Gastrocnemius medialis (tissue), 4 donors: Measurements from ENCODE around the gene SYT1. TPM values are rescaled to one million over a fixed set of nuclear protein-coding genes. Genes with fewer than 3 reads are reported as not detected.

Experiments
- ATAC-seq, 2 donors: fragments of 150-250 bp; one replicate each; pipeline ENCODE4 v1.9.1; 2016
- DNase-seq, 2 donors: peaks; one replicate each; pipeline ENCODE4 v3.0.0-alpha.2; 2019
- H3K27ac ChIP-seq, 4 donors: fragments of 200-600 bp; sonication (generic); 1 replicate in 1 of 4; 2 replicates in 3 of 4; pipeline ENCODE4 v1.5.1; 2016 to 2018; ENCODE audit warnings: mild to moderate bottlenecking in 2 of 4, moderate library complexity in 1 of 4
- H3K27me3 ChIP-seq, 3 donors: fragments of 200-600 bp; sonication (generic) in 2 of 3; 1 replicate in 1 of 3; 2 replicates in 2 of 3; pipeline versions ENCODE4 v1.5.1 to v1.6.0; 2016 to 2019; ENCODE audit warnings: mild to moderate bottlenecking in 1 of 3, moderate library complexity in 1 of 3
- H3K36me3 ChIP-seq, 2 donors: fragments of 200-600 bp; sonication (generic) in 1 of 2; one replicate each; pipeline ENCODE4 v1.5.1; 2017 to 2018
- H3K4me1 ChIP-seq, 2 donors: fragments of 200-600 bp; sonication (generic) in 1 of 2; one replicate each; pipeline ENCODE4 v1.5.1; 2016 to 2017; ENCODE audit warnings: mild to moderate bottlenecking in 2 of 2
- H3K4me3 ChIP-seq, 4 donors: fragments of 200-600 bp; sonication (generic) in 3 of 4; 1 replicate in 1 of 4; 2 replicates in 3 of 4; pipeline ENCODE4 v1.5.1; 2016 to 2019; ENCODE audit warnings: mild to moderate bottlenecking in 2 of 4
- H3K9me3 ChIP-seq, 3 donors: fragments of 200-600 bp; sonication (generic) in 2 of 3; 1 replicate in 1 of 3; 2 replicates in 2 of 3; pipeline ENCODE4 v1.5.1; 2016 to 2019
- POLR2A ChIP-seq, 2 donors: fragments of 450-650 bp; IDR thresholded peaks; one replicate each; pipeline ENCODE4 v1.6.1; 2017; ENCODE audit warnings: antibody characterized with exemption in 2 of 2, mild to moderate bottlenecking in 2 of 2, moderate library complexity in 2 of 2
- in situ Hi-C, 4 donors: fragments of 200-750 bp; cut with MboI; loops; one replicate each; pipeline versions ENCODE4 v1.15.0 to v1.8.0; 2017; ENCODE audit warnings: low sequenced_read_pairs in 4 of 4
- intact Hi-C: fragments of 100-400 bp; cut with DNase I; formaldehyde crosslinking; loops from one replicate; pipeline ENCODE4 v1.15.1; 2023; ENCODE audit warnings: low total_unique reads
- total RNA-seq, 4 donors: library from RNA; depleted of rRNA; stranded (reverse); fragments of >200 nt; gene quantifications; one replicate each; pipeline versions ENCODE4 v1.1.0 to v1.2.3, GENCODE V29; 2016
- TF ChIP-seq, protein P1 (sequence below), 5 experiments: fragments of 450-650 bp in 3 of 5; fragments of 200-600 bp in 2 of 5; sonication (generic) in 2 of 5; IDR thresholded peaks in 4 of 5; conservative IDR thresholded peaks in 1 of 5; 1 replicate in 4 of 5; 2 replicates in 1 of 5; pipeline ENCODE4 v1.5.1; 2016 to 2019; ENCODE audit warnings: antibody characterized with exemption in 5 of 5, mild to moderate bottlenecking in 3 of 5, moderate library complexity in 3 of 5

SYT1 gene
- total RNA-seq, 4 donors from 2014 or later, result 0.13 to 0.88 TPM; not detected in 2

DNA sequence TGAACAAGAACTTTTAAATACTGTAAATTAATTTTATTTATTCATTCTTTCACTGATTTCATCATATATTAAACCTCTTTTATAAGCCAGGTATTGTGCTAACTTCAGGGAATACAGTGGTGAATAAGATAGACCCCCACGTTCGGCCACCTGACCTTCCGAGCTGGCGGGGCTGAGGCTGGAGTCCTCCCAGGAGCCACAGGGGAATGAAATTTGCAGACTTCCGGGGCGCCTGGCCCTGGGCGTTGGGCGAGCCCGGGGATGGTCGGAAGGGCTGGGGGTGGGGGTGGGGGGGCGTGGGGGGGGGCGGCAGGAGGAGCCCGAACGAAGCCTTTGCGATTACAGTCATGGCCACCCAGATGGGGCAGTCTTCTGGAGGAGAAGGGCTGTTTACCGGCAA, 442.8 kb downstream of the SYT1 start:
- Histone ChIP-seq H3K4me1 (no peaks in the 10 kb centered on the region), H3K27me3 (no peaks in the 10 kb centered on the region), H3K9me3 (no peaks in the 10 kb centered on the region), H3K36me3 (no peaks in the 10 kb centered on the region), H3K27ac (no peak overlapping the region), H3K4me3 (no peak overlapping the region)
- intact Hi-C loops, result no loop called here
- DNase-seq (no peak), ATAC-seq (no peak)
- in situ Hi-C loops, result no loop called here
- TF ChIP-seq, protein P1, sequence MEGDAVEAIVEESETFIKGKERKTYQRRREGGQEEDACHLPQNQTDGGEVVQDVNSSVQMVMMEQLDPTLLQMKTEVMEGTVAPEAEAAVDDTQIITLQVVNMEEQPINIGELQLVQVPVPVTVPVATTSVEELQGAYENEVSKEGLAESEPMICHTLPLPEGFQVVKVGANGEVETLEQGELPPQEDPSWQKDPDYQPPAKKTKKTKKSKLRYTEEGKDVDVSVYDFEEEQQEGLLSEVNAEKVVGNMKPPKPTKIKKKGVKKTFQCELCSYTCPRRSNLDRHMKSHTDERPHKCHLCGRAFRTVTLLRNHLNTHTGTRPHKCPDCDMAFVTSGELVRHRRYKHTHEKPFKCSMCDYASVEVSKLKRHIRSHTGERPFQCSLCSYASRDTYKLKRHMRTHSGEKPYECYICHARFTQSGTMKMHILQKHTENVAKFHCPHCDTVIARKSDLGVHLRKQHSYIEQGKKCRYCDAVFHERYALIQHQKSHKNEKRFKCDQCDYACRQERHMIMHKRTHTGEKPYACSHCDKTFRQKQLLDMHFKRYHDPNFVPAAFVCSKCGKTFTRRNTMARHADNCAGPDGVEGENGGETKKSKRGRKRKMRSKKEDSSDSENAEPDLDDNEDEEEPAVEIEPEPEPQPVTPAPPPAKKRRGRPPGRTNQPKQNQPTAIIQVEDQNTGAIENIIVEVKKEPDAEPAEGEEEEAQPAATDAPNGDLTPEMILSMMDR (IDR thresholded peaks at IDR 0.05 in 4 of 5, conservative IDR thresholded peaks at IDR 0.05 in 1 of 5), result no peak
- no peak for TF ChIP-seq POLR2A (IDR thresholded peaks at IDR 0.05)

DNA sequence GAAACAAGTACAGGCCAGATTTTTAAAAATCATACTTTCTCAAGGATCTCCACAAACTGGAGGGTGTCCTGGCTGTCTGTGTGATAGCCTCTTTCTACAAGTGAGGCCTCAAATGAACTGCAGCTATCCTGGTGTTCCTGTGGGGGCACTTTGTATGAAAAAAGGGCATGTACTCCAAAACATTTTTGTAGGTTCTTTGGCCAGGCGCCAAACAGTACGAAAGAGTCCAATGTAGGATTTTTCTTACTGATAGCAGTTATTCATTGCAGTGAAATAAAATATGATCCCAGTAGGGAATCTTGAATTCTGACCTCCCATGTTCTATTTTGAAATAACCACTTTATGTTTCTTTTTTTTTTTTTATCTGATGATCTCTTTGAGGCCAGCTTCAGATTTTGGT, 444.5 kb downstream of the SYT1 start:
- H3K36me3 ChIP-seq, result no peaks in the 10 kb centered on the region
- H3K4me3 ChIP-seq, result no peak overlapping the region
- no peaks in the 10 kb centered on the region for H3K27me3 ChIP-seq
- DNase-seq (no peak), ATAC-seq (no peak)
- intact Hi-C loops, result no loop called here
- no peak overlapping the region for H3K27ac ChIP-seq
- H3K9me3 ChIP-seq, result no peaks in the 10 kb centered on the region
- in situ Hi-C loops, result no loop called here
- TF ChIP-seq POLR2A (IDR thresholded peaks at IDR 0.05), result no peak
- TF ChIP-seq, protein P1 (IDR thresholded peaks at IDR 0.05 in 4 of 5, conservative IDR thresholded peaks at IDR 0.05 in 1 of 5), result no peak
- no peaks in the 10 kb centered on the region for H3K4me1 ChIP-seq

DNA sequence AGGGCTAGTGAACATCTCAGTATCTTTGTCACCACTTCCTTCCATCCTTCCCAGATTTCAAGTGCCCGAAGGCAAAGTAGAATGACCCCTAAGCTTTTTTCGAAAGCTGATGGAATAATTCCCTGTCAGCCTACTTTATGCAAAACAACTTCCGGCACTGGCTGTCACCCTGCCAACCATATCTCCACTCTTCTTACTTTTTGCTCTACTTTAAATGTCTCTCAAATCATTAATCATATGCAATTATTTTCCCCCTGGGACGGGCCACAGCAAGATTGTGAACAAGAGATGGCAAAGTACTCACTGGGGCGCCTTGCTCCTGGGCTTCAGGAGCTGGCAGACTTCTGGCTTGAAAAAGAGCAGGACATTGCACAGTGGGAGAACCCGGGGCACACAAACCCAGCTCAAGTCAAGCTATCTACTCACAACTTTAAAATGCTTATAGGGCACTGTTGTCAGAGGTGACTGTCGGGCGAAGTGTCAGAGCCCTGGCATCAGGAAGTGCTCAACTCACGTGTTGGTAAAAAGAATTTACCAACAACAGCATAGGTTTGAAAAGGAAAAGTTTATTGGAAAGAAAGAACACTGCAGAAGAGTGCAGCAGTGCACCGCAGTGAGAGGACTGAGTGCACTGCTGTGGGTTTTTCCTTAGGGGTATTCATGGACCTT, 452.7 kb downstream of the SYT1 start:
- Histone ChIP-seq H3K36me3 (no peaks in the 10 kb centered on the region), H3K27me3 (no peaks in the 10 kb centered on the region), H3K9me3 (no peaks in the 10 kb centered on the region), H3K4me1 (no peaks in the 10 kb centered on the region), H3K27ac (no peak overlapping the region), H3K4me3 (no peak overlapping the region)
- TF ChIP-seq POLR2A (IDR thresholded peaks at IDR 0.05), result no peak
- TF ChIP-seq, protein P1 (IDR thresholded peaks at IDR 0.05 in 4 of 5, conservative IDR thresholded peaks at IDR 0.05 in 1 of 5), result no peak
- no peak for ATAC-seq
- intact Hi-C loops (no loop called here), in situ Hi-C loops (no loop called here)
- DNase-seq, result no peak

DNA sequence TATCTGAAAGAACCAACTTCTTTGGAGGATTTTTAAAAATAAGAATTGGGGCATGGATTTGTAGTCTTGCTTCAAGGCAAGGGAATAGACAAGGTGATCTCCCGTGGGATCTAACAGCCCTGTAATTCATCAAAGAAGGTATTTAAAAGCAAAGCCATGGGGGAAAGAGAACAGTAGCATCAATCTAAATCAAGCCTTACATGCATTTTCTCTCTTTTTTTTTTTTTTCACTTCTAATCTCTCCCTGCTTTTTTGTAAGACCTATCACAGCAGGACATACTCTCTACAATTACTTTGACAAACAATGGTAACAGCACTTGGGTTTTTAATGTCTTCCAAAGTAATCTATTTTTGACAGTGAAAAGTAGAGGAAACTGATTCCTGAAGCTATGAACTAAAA, 458.3 kb downstream of the SYT1 start:
- H3K27ac ChIP-seq, result no peak overlapping the region
- no peaks in the 10 kb centered on the region for H3K36me3 ChIP-seq
- H3K9me3 ChIP-seq, result no peaks in the 10 kb centered on the region
- H3K4me1 ChIP-seq, result no peaks in the 10 kb centered on the region
- ATAC-seq (no peak), DNase-seq (no peak)
- H3K27me3 ChIP-seq, result no peaks in the 10 kb centered on the region
- intact Hi-C loops (no loop called here), in situ Hi-C loops (no loop called here)
- no peak overlapping the region for H3K4me3 ChIP-seq
- TF ChIP-seq, protein P1 (IDR thresholded peaks at IDR 0.05 in 4 of 5, conservative IDR thresholded peaks at IDR 0.05 in 1 of 5), result no peak
- no peak for TF ChIP-seq POLR2A (IDR thresholded peaks at IDR 0.05)

DNA sequence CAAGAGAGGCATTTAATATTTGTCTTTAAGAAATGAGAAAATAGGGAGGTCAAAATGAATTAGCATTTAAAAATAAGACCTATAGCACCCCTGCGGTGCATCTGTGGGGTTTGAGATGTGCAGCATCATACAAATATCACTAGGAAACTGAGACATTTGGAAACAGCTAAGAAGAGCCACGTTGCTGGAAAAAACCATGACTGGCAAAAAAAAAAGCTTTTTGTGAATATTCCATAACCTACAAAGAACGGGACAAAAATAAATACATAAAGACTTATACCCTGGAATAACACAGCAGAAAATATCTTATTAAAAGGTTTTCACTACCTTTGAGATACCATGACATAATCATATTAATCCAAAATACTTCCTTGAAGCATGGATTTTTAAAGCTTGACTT, 460.0 kb downstream of the SYT1 start:
- ATAC-seq, result no peak
- in situ Hi-C loops (no loop called here), intact Hi-C loops (no loop called here)
- no peaks in the 10 kb centered on the region for H3K27me3 ChIP-seq
- no peak overlapping the region for H3K4me3 ChIP-seq
- H3K9me3 ChIP-seq, result no peaks in the 10 kb centered on the region
- TF ChIP-seq, protein P1 (IDR thresholded peaks at IDR 0.05 in 4 of 5, conservative IDR thresholded peaks at IDR 0.05 in 1 of 5), result no peak
- TF ChIP-seq POLR2A (IDR thresholded peaks at IDR 0.05), result no peak
- H3K36me3 ChIP-seq, result no peaks in the 10 kb centered on the region
- no peaks in the 10 kb centered on the region for H3K4me1 ChIP-seq
- no peak for DNase-seq
- H3K27ac ChIP-seq, result no peak overlapping the region
